HG03025 (cell line): ENCODE data around the gene ANKRD31.

Experiments used
- ATAC-seq: cut with Tn5 transposase; IDR thresholded peaks from one replicate; pipeline ENCODE4 v1.9.1; 2021; ENCODE audit warnings: mild to moderate bottlenecking, moderate library complexity; ENCODE audit not compliant: unreplicated experiment, low FRiP score

ANKRD31 gene

GRCh38 chr5:75043633-75044264 is 192.9 kb downstream of the ANKRD31 start:
- no peak for ATAC-seq

GRCh38 chr5:75042522-75042921 is 194.2 kb downstream of the ANKRD31 start:
- no peak for ATAC-seq

- no peak for ATAC-seq
These were observed 195.7 kb downstream of the ANKRD31 start for GRCh38 chr5:75040973-75041372.

GRCh38 chr5:75037106-75037505 is 199.6 kb downstream of the ANKRD31 start:
- no peak for ATAC-seq

- ATAC-seq: no peak
These were observed 202.4 kb downstream of the ANKRD31 start for GRCh38 chr5:75034137-75034739.

- no peak for ATAC-seq
These were observed 205.3 kb downstream of the ANKRD31 start for GRCh38 chr5:75031366-75031765.

GRCh38 chr5:75028090-75028489 is 208.6 kb downstream of the ANKRD31 start:
- no peak for ATAC-seq

- no peak for ATAC-seq
These were observed 213.1 kb downstream of the ANKRD31 start for GRCh38 chr5:75023368-75024159.

- ATAC-seq: no peak
These were observed 214.9 kb downstream of the ANKRD31 start for GRCh38 chr5:75021800-75022199.

GRCh38 chr5:75021219-75021618 is 215.5 kb downstream of the ANKRD31 start:
- no peak for ATAC-seq

GRCh38 chr5:75020016-75020656 is 216.5 kb downstream of the ANKRD31 start:
- ATAC-seq: no peak

GRCh38 chr5:75018805-75019587 is 217.7 kb downstream of the ANKRD31 start:
- ATAC-seq: no peak
